Loucy (cell line): ENCODE results near the gene B3GLCT.

Source experiments
- EZH2phosphoT487 ChIP-seq: fragments of 200-600 bp; IDR thresholded peaks from 2 replicates; pipeline ENCODE4 v1.6.1; 2018; ENCODE audit warnings: antibody characterized with exemption, mild to moderate bottlenecking, moderate library complexity, borderline replicate concordance
- TF ChIP-seq, protein P1 (sequence below): fragments of 200-600 bp; sonication (generic); conservative IDR thresholded peaks from 2 replicates; pipeline ENCODE4 v1.5.1; 2014; ENCODE audit warnings: mild to moderate bottlenecking, antibody characterized with exemption, low read length

DNA sequence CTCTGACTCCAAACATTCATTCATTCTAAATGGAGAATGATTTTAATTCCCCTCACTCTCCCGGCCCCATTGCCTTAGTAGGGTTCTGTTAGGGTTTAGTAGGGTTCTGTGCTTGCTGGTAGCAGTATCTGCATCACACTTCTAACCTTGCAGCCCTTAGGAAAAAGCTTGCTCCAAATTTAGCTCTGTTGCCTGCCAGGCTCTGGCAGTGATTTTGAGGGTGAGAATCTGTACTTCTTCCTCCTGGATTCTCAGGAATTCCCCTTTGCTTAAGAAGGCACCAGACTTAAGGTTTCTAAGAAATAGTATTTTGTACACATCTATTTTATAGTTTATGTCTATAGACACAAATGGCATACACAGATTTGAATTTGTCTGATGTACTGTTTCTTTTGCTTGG lies 14.7 kb downstream of the B3GLCT start:
- TF ChIP-seq, protein P1, sequence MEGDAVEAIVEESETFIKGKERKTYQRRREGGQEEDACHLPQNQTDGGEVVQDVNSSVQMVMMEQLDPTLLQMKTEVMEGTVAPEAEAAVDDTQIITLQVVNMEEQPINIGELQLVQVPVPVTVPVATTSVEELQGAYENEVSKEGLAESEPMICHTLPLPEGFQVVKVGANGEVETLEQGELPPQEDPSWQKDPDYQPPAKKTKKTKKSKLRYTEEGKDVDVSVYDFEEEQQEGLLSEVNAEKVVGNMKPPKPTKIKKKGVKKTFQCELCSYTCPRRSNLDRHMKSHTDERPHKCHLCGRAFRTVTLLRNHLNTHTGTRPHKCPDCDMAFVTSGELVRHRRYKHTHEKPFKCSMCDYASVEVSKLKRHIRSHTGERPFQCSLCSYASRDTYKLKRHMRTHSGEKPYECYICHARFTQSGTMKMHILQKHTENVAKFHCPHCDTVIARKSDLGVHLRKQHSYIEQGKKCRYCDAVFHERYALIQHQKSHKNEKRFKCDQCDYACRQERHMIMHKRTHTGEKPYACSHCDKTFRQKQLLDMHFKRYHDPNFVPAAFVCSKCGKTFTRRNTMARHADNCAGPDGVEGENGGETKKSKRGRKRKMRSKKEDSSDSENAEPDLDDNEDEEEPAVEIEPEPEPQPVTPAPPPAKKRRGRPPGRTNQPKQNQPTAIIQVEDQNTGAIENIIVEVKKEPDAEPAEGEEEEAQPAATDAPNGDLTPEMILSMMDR = no peak
- TF ChIP-seq EZH2phosphoT487 = no peak
